AG10803 (cell line): ENCODE results near the gene COL24A1.

Experiments used
- DNase-seq: peaks from one replicate; pipeline ENCODE4 v3.0.0; 2010; ENCODE audit warnings: low read depth
- H3K4me3 ChIP-seq: 2 replicates; pipeline ENCODE4 v1.5.1; 2011; ENCODE audit warnings: mild to moderate bottlenecking, low read length, control low read depth
- CTCF ChIP-seq: conservative IDR thresholded peaks from 2 replicates; pipeline ENCODE4 v1.5.1; 2011; ENCODE audit warnings: mild to moderate bottlenecking, low read length, control low read depth, inconsistent platforms

COL24A1 gene

GRCh38 chr1:85692730-85693314 lies 463.8 kb downstream of the COL24A1 start:
- DNase-seq = peak; percentile 79
- peak; percentile 66 for TF ChIP-seq CTCF
- H3K4me3 ChIP-seq = no peak overlapping the region

- no peak for DNase-seq
- no peak for TF ChIP-seq CTCF
- H3K4me3 ChIP-seq = no peak overlapping the region
Measured at GRCh38 chr1:85689775-85690404, 466.7 kb downstream of the COL24A1 start.

GRCh38 chr1:85683292-85684025 lies 473.1 kb downstream of the COL24A1 start:
- no peak for TF ChIP-seq CTCF
- no peak overlapping the region for H3K4me3 ChIP-seq
- peak; percentile 19 for DNase-seq

- no peak overlapping the region for H3K4me3 ChIP-seq
- TF ChIP-seq CTCF = no peak
- DNase-seq = peak; percentile 85
Measured at GRCh38 chr1:85681087-85681486, 475.5 kb downstream of the COL24A1 start.
